HG02938 (cell line): ENCODE results near the gene KRT14.
"Not testable (repeated sequence)": the region's sequence is repeated elsewhere in the genome, so short reads cannot be mapped to it uniquely, and the experiment has no call there.

Experiments used
- ATAC-seq: cut with Tn5 transposase; IDR thresholded peaks from one replicate; pipeline ENCODE4 v1.9.1; 2021; ENCODE audit warnings: mild to moderate bottlenecking, moderate library complexity; ENCODE audit not compliant: unreplicated experiment

Gene KRT14

GRCh38 chr17:41580244-41580575 is 6.5 kb downstream of the KRT14 start:
- no peak for ATAC-seq

GRCh38 chr17:41579484-41580243 is 7.0 kb downstream of the KRT14 start:
- ATAC-seq, result no peak

- ATAC-seq, result no peak
Measured at GRCh38 chr17:41578971-41579370, 7.7 kb downstream of the KRT14 start.

GRCh38 chr17:41578538-41578937 is 8.2 kb downstream of the KRT14 start:
- no peak for ATAC-seq

- not testable (repeated sequence) for ATAC-seq
Measured at GRCh38 chr17:41576740-41577139, 10.0 kb downstream of the KRT14 start.

- ATAC-seq, result no peak
Measured at GRCh38 chr17:41575336-41575735, 11.4 kb downstream of the KRT14 start.

- no peak for ATAC-seq
Measured at GRCh38 chr17:41571561-41572434, 14.9 kb downstream of the KRT14 start, which contains the start of gene KRT9. TSS of gene KRT9 (minus strand) at chr17:41572059. CDS start at chr17:41571992, 67 bp downstream.

- no peak for ATAC-seq
Measured at GRCh38 chr17:41567317-41567716, 19.4 kb downstream of the KRT14 start.

GRCh38 chr17:41565338-41565737 is 21.4 kb downstream of the KRT14 start:
- ATAC-seq, result no peak

- ATAC-seq, result no peak
Measured at GRCh38 chr17:41563607-41564170, 23.0 kb downstream of the KRT14 start.

GRCh38 chr17:41561554-41561953 is 25.1 kb downstream of the KRT14 start:
- ATAC-seq, result no peak

GRCh38 chr17:41559548-41559947 is 27.1 kb downstream of the KRT14 start:
- ATAC-seq, result no peak

GRCh38 chr17:41556931-41557330 is 29.8 kb downstream of the KRT14 start:
- no peak for ATAC-seq

- no peak for ATAC-seq
Measured at GRCh38 chr17:41556306-41556705, 30.4 kb downstream of the KRT14 start.

- no peak for ATAC-seq
Measured at GRCh38 chr17:41555105-41555887, 31.4 kb downstream of the KRT14 start.

GRCh38 chr17:41553987-41554680 is 32.6 kb downstream of the KRT14 start:
- no peak for ATAC-seq

- ATAC-seq, result no peak
Measured at GRCh38 chr17:41553176-41553575, 33.5 kb downstream of the KRT14 start.

- no peak for ATAC-seq
Measured at GRCh38 chr17:41552455-41552854, 34.2 kb downstream of the KRT14 start.

GRCh38 chr17:41551365-41551764 is 35.3 kb downstream of the KRT14 start:
- no peak for ATAC-seq

- no peak for ATAC-seq
Measured at GRCh38 chr17:41549596-41550039, 37.1 kb downstream of the KRT14 start.
